Mononuclear cell (primary cell): ENCODE results near the gene SLIT3. TPM values are rescaled to one million over a fixed set of nuclear protein-coding genes. Genes with fewer than 3 reads are reported as not detected.

Experiments
- H3K27me3 ChIP-seq: 2 replicates; pipeline ENCODE4 v1.6.0; 2011; ENCODE audit warnings: low read length, control low read depth; ENCODE audit not compliant: insufficient read depth
- H3K4me1 ChIP-seq: 2 replicates; pipeline ENCODE4 v1.5.1; 2011; ENCODE audit warnings: mild to moderate bottlenecking, low read length, control low read depth; ENCODE audit not compliant: insufficient read depth
- H3K4me3 ChIP-seq: 2 replicates; pipeline ENCODE4 v1.5.1; 2011; ENCODE audit warnings: mild to moderate bottlenecking, low read length, moderate library complexity
- H3K9me3 ChIP-seq: 2 replicates; pipeline ENCODE4 v1.5.1; 2011; ENCODE audit warnings: low read depth, mild to moderate bottlenecking, control low read depth, low read length
- total RNA-seq: library from RNA; depleted of rRNA; stranded (reverse); fragments of >200 nt; gene quantifications from one replicate; pipeline ENCODE4 v1.2.3, GENCODE V29; 2012

The SLIT3 gene
- total RNA-seq, 1 donor, result 0.10 TPM

DNA sequence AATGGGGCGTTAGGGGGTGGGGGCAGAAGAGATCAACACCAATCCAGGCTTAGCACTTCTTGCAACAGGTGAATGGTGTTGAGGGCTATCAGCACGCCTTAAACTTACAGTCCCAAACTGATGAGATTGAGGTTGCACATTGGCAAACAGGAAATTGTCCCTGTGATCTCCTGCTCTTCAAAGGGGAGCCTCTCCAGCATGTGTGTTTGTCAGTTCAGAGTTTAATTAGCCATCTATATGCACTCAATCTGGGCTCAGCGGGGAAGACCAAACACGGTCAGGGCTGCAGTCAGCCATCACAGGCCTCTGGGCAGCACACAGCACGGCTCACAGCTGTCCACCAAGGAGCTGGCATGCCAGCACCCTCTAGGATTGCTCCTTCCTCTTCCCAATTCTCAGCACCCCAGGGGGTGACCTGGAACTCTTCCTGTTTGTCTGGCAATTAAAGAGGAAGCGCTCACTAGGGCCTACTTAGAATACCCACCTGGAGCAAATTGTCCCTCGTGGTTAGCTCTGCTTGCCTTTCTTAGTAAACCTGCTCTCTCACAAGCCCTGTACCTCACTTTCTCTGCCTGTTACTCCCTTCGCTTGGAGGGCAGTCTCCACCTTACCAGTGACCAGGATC lies 217.4 kb downstream of the SLIT3 start:
- Histone ChIP-seq H3K4me1 (no peaks in the 10 kb centered on the region), H3K4me3 (no peak overlapping the region), H3K27me3 (no peaks in the 10 kb centered on the region), H3K9me3 (no peaks in the 10 kb centered on the region)

DNA sequence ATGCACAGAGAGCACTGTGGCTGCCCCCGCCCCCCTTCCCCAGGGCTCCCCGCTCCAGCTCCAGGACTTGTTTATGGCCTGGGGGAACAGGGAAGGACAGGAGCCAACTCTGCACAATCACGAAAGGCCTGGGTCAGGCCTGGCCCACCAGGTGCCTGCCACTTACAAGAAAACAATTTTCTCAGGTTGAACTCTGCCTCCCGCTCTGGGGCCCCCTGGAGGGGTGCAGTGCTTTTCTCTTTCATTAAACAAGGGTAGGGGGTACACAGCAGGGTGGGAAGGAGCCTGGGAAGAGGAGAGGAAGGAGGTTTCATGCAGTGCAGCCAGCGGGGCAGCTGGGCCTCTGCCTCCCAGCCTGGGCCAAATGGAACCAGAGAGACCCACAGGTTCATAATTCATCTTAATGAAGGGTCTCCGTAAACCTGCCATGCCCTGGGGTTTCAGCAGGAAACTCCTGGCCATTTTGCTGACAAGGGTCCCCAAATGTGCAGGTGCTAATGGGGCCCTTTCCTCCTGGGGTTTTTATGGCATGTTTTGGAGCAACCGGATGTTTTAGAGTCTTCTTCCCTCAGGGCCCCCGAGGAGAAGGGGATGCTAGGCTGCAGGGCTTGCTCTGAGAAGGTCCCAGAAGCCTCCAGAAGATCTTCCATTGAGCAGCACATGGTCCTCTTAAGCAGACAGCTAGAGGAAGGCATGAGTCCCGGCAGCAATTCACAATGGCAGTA lies 219.8 kb downstream of the SLIT3 start:
- Histone ChIP-seq H3K4me1 (no peaks in the 10 kb centered on the region), H3K27me3 (no peaks in the 10 kb centered on the region), H3K4me3 (no peak overlapping the region), H3K9me3 (no peaks in the 10 kb centered on the region)

- Histone ChIP-seq H3K4me1 (no peaks in the 10 kb centered on the region), H3K27me3 (no peaks in the 10 kb centered on the region), H3K4me3 (no peak overlapping the region), H3K9me3 (no peaks in the 10 kb centered on the region)
These were observed 220.5 kb downstream of the SLIT3 start for GRCh38 chr5:169080448-169080911.

GRCh38 chr5:169079697-169080096 lies 221.2 kb downstream of the SLIT3 start:
- Histone ChIP-seq H3K4me1 (no peaks in the 10 kb centered on the region), H3K4me3 (no peak overlapping the region), H3K9me3 (no peaks in the 10 kb centered on the region), H3K27me3 (no peaks in the 10 kb centered on the region)

DNA sequence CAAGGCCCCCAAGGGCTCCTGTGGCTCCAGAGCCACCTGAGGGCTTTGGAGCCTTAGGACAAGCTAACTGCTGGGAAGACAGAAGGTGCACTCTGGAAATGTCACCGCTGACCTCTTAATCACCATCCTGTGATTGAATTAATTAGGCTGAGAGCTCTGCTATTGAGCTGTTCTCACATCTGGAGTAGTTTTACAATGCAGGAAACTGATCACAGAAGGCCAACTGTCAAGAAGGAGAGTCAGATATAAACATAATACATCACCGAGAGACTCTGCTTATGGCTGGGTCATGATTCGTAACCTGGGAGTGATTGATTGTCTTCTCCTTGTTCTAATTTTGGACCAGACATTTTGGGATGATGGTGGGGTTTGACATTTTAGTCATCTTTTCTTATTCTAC lies 226.1 kb downstream of the SLIT3 start:
- H3K27me3 ChIP-seq, result no peaks in the 10 kb centered on the region
- H3K4me3 ChIP-seq, result no peak overlapping the region
- no peaks in the 10 kb centered on the region for H3K4me1 ChIP-seq
- H3K9me3 ChIP-seq, result no peaks in the 10 kb centered on the region

DNA sequence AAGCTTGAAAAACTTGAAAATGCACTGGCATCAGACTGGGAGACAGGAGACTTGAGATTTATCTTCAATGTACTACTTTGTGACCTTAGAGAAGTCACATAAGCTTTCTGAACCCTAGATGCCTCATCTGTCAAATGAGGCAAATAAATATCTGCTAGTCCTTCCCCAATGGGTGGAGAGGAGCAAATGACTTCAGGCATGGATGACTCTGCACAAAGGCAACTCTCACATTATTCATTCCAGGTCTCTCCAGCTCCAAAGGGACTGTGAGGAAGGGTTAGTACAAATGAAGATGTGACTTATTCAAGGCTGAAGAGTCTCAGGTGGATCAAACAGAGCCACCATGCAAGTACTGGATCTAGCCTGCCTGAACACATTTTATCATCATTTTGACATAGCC lies 228.7 kb downstream of the SLIT3 start:
- H3K9me3 ChIP-seq, result no peaks in the 10 kb centered on the region
- no peaks in the 10 kb centered on the region for H3K27me3 ChIP-seq
- no peaks in the 10 kb centered on the region for H3K4me1 ChIP-seq
- no peak overlapping the region for H3K4me3 ChIP-seq

DNA sequence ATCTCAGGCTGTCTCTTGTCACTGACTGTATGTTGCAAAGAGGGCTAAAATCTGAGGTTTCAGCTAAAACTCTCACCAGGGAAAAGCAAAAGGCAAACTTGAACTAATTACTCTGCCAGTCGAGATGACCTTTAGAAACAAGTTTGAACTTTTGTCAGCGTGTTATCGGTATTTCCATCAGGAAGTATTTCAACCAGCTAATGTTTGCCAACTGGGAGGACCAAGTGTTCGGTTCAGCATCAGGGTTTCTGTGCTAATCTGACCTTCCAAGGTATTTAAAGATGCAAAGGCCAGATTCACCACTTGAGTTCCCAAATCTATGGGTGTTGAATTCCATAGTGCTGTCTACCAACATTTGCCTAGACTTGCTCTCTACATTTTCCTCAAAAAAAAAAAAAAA lies 230.5 kb downstream of the SLIT3 start:
- H3K4me3 ChIP-seq, result no peak overlapping the region
- H3K9me3 ChIP-seq, result no peaks in the 10 kb centered on the region
- H3K27me3 ChIP-seq, result no peaks in the 10 kb centered on the region
- no peaks in the 10 kb centered on the region for H3K4me1 ChIP-seq

GRCh38 chr5:169067751-169068173 lies 233.2 kb downstream of the SLIT3 start:
- H3K9me3 ChIP-seq, result no peaks in the 10 kb centered on the region
- H3K4me3 ChIP-seq, result no peak overlapping the region
- H3K4me1 ChIP-seq, result no peaks in the 10 kb centered on the region
- H3K27me3 ChIP-seq, result peaks cover 7% of the 10 kb centered on the region

DNA sequence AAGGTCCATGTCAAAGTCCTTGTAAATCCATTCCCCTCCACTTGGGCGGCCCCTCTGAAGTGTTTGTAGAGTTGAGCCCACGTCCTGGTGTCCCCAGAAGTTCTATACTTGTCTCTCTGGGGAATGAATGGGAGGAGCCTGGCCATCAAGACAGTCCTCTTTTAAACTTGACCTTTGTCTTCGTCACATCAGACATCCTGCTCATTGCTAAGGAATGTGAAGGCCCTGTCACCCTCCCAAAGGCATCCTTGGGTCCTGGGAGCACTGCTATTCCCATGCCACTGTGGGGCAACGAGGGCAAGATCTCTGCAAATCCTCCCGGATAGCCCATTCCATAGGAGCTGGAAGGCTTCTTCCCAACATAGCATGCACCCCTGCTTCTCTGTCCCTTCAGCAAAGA lies 235.5 kb downstream of the SLIT3 start:
- Histone ChIP-seq H3K4me1 (no peaks in the 10 kb centered on the region), H3K9me3 (no peaks in the 10 kb centered on the region), H3K27me3 (peaks cover 7% of the 10 kb centered on the region), H3K4me3 (no peak overlapping the region)

- peaks cover 7% of the 10 kb centered on the region for H3K27me3 ChIP-seq
- no peak overlapping the region for H3K4me3 ChIP-seq
- H3K9me3 ChIP-seq, result no peaks in the 10 kb centered on the region
- H3K4me1 ChIP-seq, result no peaks in the 10 kb centered on the region
These were observed 236.8 kb downstream of the SLIT3 start for GRCh38 chr5:169064093-169064492.

DNA sequence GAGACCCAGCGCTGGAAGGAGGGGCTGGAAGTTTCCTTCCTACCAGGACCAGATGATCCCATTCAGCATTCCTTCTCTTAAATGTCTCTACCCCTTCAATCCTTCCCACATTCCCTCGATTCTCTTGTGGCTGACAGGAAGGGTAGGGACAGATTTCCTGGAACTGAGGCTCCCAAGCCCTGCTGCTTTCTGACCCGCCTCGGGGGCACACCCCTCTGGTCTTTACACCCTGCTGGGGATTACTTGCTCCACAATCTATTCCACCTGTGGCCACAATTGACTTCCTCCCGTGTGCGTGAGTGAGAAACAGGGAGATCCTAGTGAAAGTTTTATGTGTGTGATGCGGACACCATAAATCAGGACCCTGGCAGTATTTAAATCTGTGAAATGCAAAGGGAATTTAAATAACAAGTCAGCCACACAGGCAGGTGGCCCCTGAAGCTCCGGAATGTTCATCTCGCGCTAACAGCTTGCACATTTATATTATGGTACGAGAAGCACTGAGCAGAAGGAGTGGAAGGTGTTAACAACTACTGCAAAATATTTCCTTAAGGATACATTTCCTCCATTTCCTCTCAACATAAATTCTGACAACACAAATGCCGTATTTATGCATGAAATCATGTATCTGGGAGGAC lies 237.5 kb downstream of the SLIT3 start:
- Histone ChIP-seq H3K9me3 (no peaks in the 10 kb centered on the region), H3K27me3 (peaks cover 7% of the 10 kb centered on the region), H3K4me1 (no peaks in the 10 kb centered on the region), H3K4me3 (no peak overlapping the region)

DNA sequence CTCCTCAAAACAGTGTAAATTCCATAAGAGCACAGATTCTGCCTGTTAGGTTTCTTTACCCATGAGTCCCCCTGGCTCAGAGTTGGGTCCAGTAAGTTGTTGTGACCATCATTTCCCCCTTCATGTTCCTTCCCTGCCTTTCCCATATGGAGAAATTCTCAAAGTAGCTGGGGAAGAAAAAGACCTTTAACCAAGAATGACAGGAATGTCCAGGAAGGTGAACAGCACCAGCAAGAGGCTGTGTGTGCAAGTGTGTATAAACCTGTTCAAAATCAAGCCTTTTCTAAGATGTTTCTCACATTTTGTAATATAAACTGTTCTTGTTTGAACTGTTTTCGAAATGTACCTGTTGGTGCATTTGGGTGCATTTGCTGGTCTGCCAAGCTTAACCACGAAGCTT lies 238.2 kb downstream of the SLIT3 start:
- Histone ChIP-seq H3K9me3 (no peaks in the 10 kb centered on the region), H3K4me3 (no peak overlapping the region), H3K27me3 (peaks cover 7% of the 10 kb centered on the region), H3K4me1 (no peaks in the 10 kb centered on the region)

- H3K4me1 ChIP-seq, result no peaks in the 10 kb centered on the region
- H3K4me3 ChIP-seq, result no peak overlapping the region
- no peaks in the 10 kb centered on the region for H3K9me3 ChIP-seq
- no peaks in the 10 kb centered on the region for H3K27me3 ChIP-seq
These were observed 246.4 kb downstream of the SLIT3 start for GRCh38 chr5:169054506-169054905.

DNA sequence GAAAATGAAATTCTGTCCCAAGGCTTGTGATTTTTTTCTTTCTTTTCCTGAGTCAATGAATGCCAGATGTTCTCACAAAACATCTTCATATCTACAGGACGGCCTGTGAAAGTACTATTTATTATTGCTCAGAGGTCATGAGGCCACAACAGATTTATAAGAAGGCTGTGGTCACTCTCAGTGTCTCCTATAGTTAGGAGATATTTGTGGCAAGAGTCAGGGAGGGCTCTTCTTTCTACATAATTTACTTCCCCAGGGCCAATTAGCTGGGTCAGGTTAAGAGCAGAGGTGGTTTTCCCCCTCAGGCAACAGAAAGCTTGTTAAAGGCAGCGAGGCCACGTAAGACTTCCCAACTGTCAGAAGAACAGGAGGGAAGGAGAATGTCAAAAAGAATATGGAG lies 248.7 kb downstream of the SLIT3 start:
- H3K4me1 ChIP-seq, result no peaks in the 10 kb centered on the region
- H3K4me3 ChIP-seq, result no peak overlapping the region
- no peaks in the 10 kb centered on the region for H3K9me3 ChIP-seq
- no peaks in the 10 kb centered on the region for H3K27me3 ChIP-seq

DNA sequence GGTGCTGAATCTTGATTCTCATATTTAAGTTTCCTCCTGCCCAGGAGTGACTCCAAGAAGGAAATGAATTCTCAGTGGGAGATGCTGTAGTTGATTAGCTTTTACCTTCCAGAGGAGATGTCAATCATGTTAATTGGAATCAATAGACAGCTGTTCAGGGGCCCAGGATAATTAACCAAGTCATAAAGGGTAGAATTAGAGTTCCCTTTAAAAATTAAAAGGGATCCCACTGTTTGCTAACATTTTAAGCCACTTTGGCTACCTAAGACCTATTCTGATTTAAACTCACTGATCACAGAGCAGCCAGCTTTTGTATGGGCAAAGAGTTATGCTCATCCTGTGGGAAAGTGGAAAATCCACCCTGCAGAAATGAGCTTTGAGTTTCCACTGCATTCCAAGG lies 249.6 kb downstream of the SLIT3 start:
- Histone ChIP-seq H3K9me3 (no peaks in the 10 kb centered on the region), H3K27me3 (no peaks in the 10 kb centered on the region), H3K4me3 (no peak overlapping the region), H3K4me1 (no peaks in the 10 kb centered on the region)
